Renal cortex interstitium (tissue), 11 donors: Measurements from ENCODE around the gene CACNG8. TPM values are rescaled to one million over a fixed set of nuclear protein-coding genes. Genes with fewer than 3 reads are reported as not detected.

ENCODE experiments used
- DNase-seq, 11 donors: peaks; one replicate each; pipeline ENCODE4 v3.0.0-alpha.2; 2013; ENCODE audit warnings: low read depth in 9 of 11, low spot score in 4 of 11; ENCODE audit errors: extremely low read depth in 1 of 11
- polyA plus RNA-seq, 3 donors: library from polyadenylated mRNA; unstranded; fragments of 120-200 nt; gene quantifications; one replicate each; pipeline ENCODE4 v1.2.1, GENCODE V29; 2013; ENCODE audit not compliant: insufficient read length in 3 of 3

CACNG8 gene
- polyA plus RNA-seq, 3 donors = 0.20 to 0.51 (median 0.23) TPM

GRCh38 chr19:53989600-53990533 is 27.1 kb downstream of the CACNG8 start:
- no peak for DNase-seq

- DNase-seq = peak in 2 of 11 donors; percentile 22 to 38
These were observed 28.7 kb downstream of the CACNG8 start, which contains the start of gene CACNG6 for GRCh38 chr19:53991224-53992113. TSS of gene CACNG6 (plus strand) at chr19:53991637. CDS start at chr19:53992878, 1,241 bp downstream.

GRCh38 chr19:53992211-53992610 is 29.5 kb downstream of the CACNG8 start:
- DNase-seq = no peak

- DNase-seq = no peak
These were observed 30.1 kb downstream of the CACNG8 start for GRCh38 chr19:53992815-53993214.

GRCh38 chr19:53993448-53993847 is 30.7 kb downstream of the CACNG8 start:
- DNase-seq = no peak

GRCh38 chr19:53994811-53995210 is 32.1 kb downstream of the CACNG8 start:
- no peak for DNase-seq

GRCh38 chr19:53998223-53998622 is 35.5 kb downstream of the CACNG8 start:
- no peak for DNase-seq

GRCh38 chr19:53999694-54000093 is 37.0 kb downstream of the CACNG8 start:
- no peak for DNase-seq

- DNase-seq = no peak
These were observed 38.8 kb downstream of the CACNG8 start for GRCh38 chr19:54001496-54001895.

- no peak for DNase-seq
These were observed 40.0 kb downstream of the CACNG8 start for GRCh38 chr19:54002495-54003315.

- no peak for DNase-seq
These were observed 46.7 kb downstream of the CACNG8 start for GRCh38 chr19:54009440-54009839.

- DNase-seq = no peak
These were observed 47.7 kb downstream of the CACNG8 start for GRCh38 chr19:54010474-54010873.

- no peak for DNase-seq
These were observed 48.9 kb downstream of the CACNG8 start for GRCh38 chr19:54011507-54012211.

GRCh38 chr19:54013866-54014265 is 51.1 kb downstream of the CACNG8 start:
- no peak for DNase-seq

- DNase-seq = no peak
These were observed 52.3 kb downstream of the CACNG8 start for GRCh38 chr19:54014920-54015560.

GRCh38 chr19:54017261-54017660 is 54.5 kb downstream of the CACNG8 start:
- DNase-seq = no peak

- no peak for DNase-seq
These were observed 58.6 kb downstream of the CACNG8 start for GRCh38 chr19:54021363-54021762.

GRCh38 chr19:54021932-54022331 is 59.2 kb downstream of the CACNG8 start:
- no peak for DNase-seq
